WTC11 (cell line): ENCODE results near the gene HACE1. TPM values are rescaled to one million over a fixed set of nuclear protein-coding genes. Genes with fewer than 3 reads are reported as not detected.

Experiments
- CBFB ChIP-seq: sonication (generic); formaldehyde crosslinking; IDR thresholded peaks from 2 replicates; pipeline ENCODE4 v1.8.1; 2022; ENCODE audit warnings: mild to moderate bottlenecking, low read depth, missing genetic modification reagents
- CREM ChIP-seq: sonication (generic); formaldehyde crosslinking; IDR thresholded peaks from 2 replicates; pipeline ENCODE4 v1.8.1; 2022; ENCODE audit warnings: mild to moderate bottlenecking, missing genetic modification reagents, moderate library complexity
- E2F1 ChIP-seq: sonication (generic); formaldehyde crosslinking; IDR thresholded peaks from 2 replicates; pipeline ENCODE4 v1.8.0; 2022; ENCODE audit warnings: mild to moderate bottlenecking, missing genetic modification reagents
- ETV6 ChIP-seq: sonication (generic); formaldehyde crosslinking; IDR thresholded peaks from 2 replicates; pipeline ENCODE4 v1.8.1; 2022; ENCODE audit warnings: mild to moderate bottlenecking, missing genetic modification reagents
- FOXP4 ChIP-seq: sonication (generic); formaldehyde crosslinking; IDR thresholded peaks from 2 replicates; pipeline ENCODE4 v1.8.0; 2022; ENCODE audit warnings: mild to moderate bottlenecking, missing genetic modification reagents
- NFYB ChIP-seq: sonication (generic); formaldehyde crosslinking; conservative IDR thresholded peaks from 2 replicates; pipeline ENCODE4 v1.8.0; 2022; ENCODE audit warnings: low read depth, missing genetic modification reagents
- PREB ChIP-seq: sonication (generic); formaldehyde crosslinking; IDR thresholded peaks from 2 replicates; pipeline ENCODE4 v1.8.1; 2022; ENCODE audit warnings: mild to moderate bottlenecking, missing genetic modification reagents, moderate library complexity, borderline replicate concordance
- RORB ChIP-seq: fragments of 250-450 bp; sonication (Bioruptor Pico); IDR thresholded peaks from 2 replicates; pipeline ENCODE4 v1.9.0; 2021; ENCODE audit warnings: mild to moderate bottlenecking
- SMAD3 ChIP-seq: sonication (generic); formaldehyde crosslinking; IDR thresholded peaks from 2 replicates; pipeline ENCODE4 v1.8.0; 2022; ENCODE audit warnings: missing genetic modification reagents, mild to moderate bottlenecking, borderline replicate concordance
- ZNF281 ChIP-seq: sonication (generic); formaldehyde crosslinking; IDR thresholded peaks from 2 replicates; pipeline ENCODE4 v1.8.0; 2023; ENCODE audit warnings: mild to moderate bottlenecking, missing genetic modification reagents
- total RNA-seq: library from RNA; stranded (reverse); gene quantifications from 3 replicates; pipeline ENCODE4 v1.2.3, GENCODE V29; 2021
- TF ChIP-seq, protein P1 (sequence below): fragments of 250-450 bp; sonication (Bioruptor Pico); IDR thresholded peaks from 2 replicates; pipeline ENCODE4 v1.9.0; 2021; ENCODE audit warnings: mild to moderate bottlenecking, borderline replicate concordance
- TF ChIP-seq, protein P2 (sequence below): sonication (generic); formaldehyde crosslinking; IDR thresholded peaks from 2 replicates; pipeline ENCODE4 v1.8.1; 2022; ENCODE audit warnings: mild to moderate bottlenecking, moderate library complexity, missing genetic modification reagents
- TF ChIP-seq, protein P3 (sequence below): sonication (generic); formaldehyde crosslinking; IDR thresholded peaks from 2 replicates; pipeline ENCODE4 v1.8.0; 2022; ENCODE audit warnings: missing genetic modification reagents
- TF ChIP-seq, protein P4 (sequence below): fragments of 200-600 bp; IDR thresholded peaks from 2 replicates; pipeline ENCODE4 v1.8.0; 2022; ENCODE audit warnings: antibody characterized with exemption
- TF ChIP-seq, protein P5 (sequence below): sonication (generic); formaldehyde crosslinking; IDR thresholded peaks from 2 replicates; pipeline ENCODE4 v1.8.1; 2023; ENCODE audit warnings: mild to moderate bottlenecking, missing genetic modification reagents, moderate library complexity

Gene HACE1
- total RNA-seq, 1 experiment from 2014 or later: 18.1 TPM

GRCh38 chr6:104700371-104701185, 159.1 kb downstream of the HACE1 start (continued):
- TF ChIP-seq, protein P1, sequence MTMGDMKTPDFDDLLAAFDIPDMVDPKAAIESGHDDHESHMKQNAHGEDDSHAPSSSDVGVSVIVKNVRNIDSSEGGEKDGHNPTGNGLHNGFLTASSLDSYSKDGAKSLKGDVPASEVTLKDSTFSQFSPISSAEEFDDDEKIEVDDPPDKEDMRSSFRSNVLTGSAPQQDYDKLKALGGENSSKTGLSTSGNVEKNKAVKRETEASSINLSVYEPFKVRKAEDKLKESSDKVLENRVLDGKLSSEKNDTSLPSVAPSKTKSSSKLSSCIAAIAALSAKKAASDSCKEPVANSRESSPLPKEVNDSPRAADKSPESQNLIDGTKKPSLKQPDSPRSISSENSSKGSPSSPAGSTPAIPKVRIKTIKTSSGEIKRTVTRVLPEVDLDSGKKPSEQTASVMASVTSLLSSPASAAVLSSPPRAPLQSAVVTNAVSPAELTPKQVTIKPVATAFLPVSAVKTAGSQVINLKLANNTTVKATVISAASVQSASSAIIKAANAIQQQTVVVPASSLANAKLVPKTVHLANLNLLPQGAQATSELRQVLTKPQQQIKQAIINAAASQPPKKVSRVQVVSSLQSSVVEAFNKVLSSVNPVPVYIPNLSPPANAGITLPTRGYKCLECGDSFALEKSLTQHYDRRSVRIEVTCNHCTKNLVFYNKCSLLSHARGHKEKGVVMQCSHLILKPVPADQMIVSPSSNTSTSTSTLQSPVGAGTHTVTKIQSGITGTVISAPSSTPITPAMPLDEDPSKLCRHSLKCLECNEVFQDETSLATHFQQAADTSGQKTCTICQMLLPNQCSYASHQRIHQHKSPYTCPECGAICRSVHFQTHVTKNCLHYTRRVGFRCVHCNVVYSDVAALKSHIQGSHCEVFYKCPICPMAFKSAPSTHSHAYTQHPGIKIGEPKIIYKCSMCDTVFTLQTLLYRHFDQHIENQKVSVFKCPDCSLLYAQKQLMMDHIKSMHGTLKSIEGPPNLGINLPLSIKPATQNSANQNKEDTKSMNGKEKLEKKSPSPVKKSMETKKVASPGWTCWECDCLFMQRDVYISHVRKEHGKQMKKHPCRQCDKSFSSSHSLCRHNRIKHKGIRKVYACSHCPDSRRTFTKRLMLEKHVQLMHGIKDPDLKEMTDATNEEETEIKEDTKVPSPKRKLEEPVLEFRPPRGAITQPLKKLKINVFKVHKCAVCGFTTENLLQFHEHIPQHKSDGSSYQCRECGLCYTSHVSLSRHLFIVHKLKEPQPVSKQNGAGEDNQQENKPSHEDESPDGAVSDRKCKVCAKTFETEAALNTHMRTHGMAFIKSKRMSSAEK (CRISPR knock-in tag): no peak
- TF ChIP-seq PREB (CRISPR knock-in tag) (no peak), CBFB (CRISPR knock-in tag) (no peak), FOXP4 (CRISPR knock-in tag) (no peak), SMAD3 (no peak), RORB (CRISPR knock-in tag) (no peak), ZNF281 (no peak), NFYB (no peak), E2F1 (CRISPR knock-in tag) (no peak), CREM (CRISPR knock-in tag) (no peak), ETV6 (no peak)
- TF ChIP-seq, protein P2, sequence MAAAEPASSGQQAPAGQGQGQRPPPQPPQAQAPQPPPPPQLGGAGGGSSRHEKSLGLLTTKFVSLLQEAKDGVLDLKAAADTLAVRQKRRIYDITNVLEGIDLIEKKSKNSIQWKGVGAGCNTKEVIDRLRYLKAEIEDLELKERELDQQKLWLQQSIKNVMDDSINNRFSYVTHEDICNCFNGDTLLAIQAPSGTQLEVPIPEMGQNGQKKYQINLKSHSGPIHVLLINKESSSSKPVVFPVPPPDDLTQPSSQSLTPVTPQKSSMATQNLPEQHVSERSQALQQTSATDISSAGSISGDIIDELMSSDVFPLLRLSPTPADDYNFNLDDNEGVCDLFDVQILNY (CRISPR knock-in tag): no peak
- TF ChIP-seq, protein P3, sequence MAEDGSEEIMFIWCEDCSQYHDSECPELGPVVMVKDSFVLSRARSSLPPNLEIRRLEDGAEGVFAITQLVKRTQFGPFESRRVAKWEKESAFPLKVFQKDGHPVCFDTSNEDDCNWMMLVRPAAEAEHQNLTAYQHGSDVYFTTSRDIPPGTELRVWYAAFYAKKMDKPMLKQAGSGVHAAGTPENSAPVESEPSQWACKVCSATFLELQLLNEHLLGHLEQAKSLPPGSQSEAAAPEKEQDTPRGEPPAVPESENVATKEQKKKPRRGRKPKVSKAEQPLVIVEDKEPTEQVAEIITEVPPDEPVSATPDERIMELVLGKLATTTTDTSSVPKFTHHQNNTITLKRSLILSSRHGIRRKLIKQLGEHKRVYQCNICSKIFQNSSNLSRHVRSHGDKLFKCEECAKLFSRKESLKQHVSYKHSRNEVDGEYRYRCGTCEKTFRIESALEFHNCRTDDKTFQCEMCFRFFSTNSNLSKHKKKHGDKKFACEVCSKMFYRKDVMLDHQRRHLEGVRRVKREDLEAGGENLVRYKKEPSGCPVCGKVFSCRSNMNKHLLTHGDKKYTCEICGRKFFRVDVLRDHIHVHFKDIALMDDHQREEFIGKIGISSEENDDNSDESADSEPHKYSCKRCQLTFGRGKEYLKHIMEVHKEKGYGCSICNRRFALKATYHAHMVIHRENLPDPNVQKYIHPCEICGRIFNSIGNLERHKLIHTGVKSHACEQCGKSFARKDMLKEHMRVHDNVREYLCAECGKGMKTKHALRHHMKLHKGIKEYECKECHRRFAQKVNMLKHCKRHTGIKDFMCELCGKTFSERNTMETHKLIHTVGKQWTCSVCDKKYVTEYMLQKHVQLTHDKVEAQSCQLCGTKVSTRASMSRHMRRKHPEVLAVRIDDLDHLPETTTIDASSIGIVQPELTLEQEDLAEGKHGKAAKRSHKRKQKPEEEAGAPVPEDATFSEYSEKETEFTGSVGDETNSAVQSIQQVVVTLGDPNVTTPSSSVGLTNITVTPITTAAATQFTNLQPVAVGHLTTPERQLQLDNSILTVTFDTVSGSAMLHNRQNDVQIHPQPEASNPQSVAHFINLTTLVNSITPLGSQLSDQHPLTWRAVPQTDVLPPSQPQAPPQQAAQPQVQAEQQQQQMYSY (CRISPR knock-in tag): no peak
- TF ChIP-seq, protein P4, sequence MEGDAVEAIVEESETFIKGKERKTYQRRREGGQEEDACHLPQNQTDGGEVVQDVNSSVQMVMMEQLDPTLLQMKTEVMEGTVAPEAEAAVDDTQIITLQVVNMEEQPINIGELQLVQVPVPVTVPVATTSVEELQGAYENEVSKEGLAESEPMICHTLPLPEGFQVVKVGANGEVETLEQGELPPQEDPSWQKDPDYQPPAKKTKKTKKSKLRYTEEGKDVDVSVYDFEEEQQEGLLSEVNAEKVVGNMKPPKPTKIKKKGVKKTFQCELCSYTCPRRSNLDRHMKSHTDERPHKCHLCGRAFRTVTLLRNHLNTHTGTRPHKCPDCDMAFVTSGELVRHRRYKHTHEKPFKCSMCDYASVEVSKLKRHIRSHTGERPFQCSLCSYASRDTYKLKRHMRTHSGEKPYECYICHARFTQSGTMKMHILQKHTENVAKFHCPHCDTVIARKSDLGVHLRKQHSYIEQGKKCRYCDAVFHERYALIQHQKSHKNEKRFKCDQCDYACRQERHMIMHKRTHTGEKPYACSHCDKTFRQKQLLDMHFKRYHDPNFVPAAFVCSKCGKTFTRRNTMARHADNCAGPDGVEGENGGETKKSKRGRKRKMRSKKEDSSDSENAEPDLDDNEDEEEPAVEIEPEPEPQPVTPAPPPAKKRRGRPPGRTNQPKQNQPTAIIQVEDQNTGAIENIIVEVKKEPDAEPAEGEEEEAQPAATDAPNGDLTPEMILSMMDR: no peak
- TF ChIP-seq, protein P5, sequence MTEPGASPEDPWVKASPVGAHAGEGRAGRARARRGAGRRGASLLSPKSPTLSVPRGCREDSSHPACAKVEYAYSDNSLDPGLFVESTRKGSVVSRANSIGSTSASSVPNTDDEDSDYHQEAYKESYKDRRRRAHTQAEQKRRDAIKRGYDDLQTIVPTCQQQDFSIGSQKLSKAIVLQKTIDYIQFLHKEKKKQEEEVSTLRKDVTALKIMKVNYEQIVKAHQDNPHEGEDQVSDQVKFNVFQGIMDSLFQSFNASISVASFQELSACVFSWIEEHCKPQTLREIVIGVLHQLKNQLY (CRISPR knock-in tag): no peak
